T-helper 17 cell (primary cell): Measurements from ENCODE around the gene CACHD1. TPM values are rescaled to one million over a fixed set of nuclear protein-coding genes. Genes with fewer than 3 reads are reported as not detected.

Source experiments
- ATAC-seq: fragments of 150-1000 bp; cut with Tn5 transposase; 2 replicates; pipeline ENCODE4 v1.10.0; 2021; ENCODE audit warnings: mild to moderate bottlenecking, moderate library complexity
- DNase-seq, 3 donors: peaks; one replicate each; pipeline versions ENCODE4 v3.0.0 to v3.0.0-alpha.2; 2020 to 2021
- H3K9me3 ChIP-seq: one replicate; pipeline ENCODE4 v1.7.0; 2013; ENCODE audit warnings: low read length, mild to moderate bottlenecking; ENCODE audit not compliant: control insufficient read depth, poor library complexity, severe bottlenecking
- H3K27ac Mint-ChIP-seq: one replicate; pipeline ENCODE4 v1.8.0; 2022; ENCODE audit warnings: mild to moderate bottlenecking, moderate library complexity, mixed read lengths
- H3K27me3 Mint-ChIP-seq: one replicate; pipeline ENCODE4 v1.8.0; 2022; ENCODE audit warnings: mixed read lengths
- H3K36me3 Mint-ChIP-seq: one replicate; pipeline ENCODE4 v1.8.0; 2022; ENCODE audit warnings: low read depth, mixed read lengths
- H3K4me1 Mint-ChIP-seq: one replicate; pipeline ENCODE4 v1.8.0; 2022; ENCODE audit warnings: mild to moderate bottlenecking, mixed read lengths
- H3K4me3 Mint-ChIP-seq: one replicate; pipeline ENCODE4 v1.8.0; 2022; ENCODE audit warnings: mild to moderate bottlenecking, moderate library complexity, mixed read lengths
- total RNA-seq, 4 donors: library from RNA in 2 of 4; stranded (reverse) in 2 of 4; gene quantifications; one replicate each; pipeline ENCODE4 v1.2.3 and lab custom pipeline; 2022 to 2026

Gene CACHD1
- total RNA-seq, 2 donors from 2014 or later: 0.05 TPM; not detected in 1

GRCh38 chr1:64669098-64669675 lies 199.3 kb downstream of the CACHD1 start:
- no peaks in the 10 kb centered on the region for H3K9me3 ChIP-seq
- no peak overlapping the region for H3K4me3 Mint-ChIP-seq
- H3K27ac Mint-ChIP-seq: no peak overlapping the region
- peaks cover 20% of the 10 kb centered on the region for H3K27me3 Mint-ChIP-seq
- no peak for DNase-seq
- ATAC-seq: no peak
- no peaks in the 10 kb centered on the region for H3K4me1 Mint-ChIP-seq
- H3K36me3 Mint-ChIP-seq: no peaks in the 10 kb centered on the region

DNA sequence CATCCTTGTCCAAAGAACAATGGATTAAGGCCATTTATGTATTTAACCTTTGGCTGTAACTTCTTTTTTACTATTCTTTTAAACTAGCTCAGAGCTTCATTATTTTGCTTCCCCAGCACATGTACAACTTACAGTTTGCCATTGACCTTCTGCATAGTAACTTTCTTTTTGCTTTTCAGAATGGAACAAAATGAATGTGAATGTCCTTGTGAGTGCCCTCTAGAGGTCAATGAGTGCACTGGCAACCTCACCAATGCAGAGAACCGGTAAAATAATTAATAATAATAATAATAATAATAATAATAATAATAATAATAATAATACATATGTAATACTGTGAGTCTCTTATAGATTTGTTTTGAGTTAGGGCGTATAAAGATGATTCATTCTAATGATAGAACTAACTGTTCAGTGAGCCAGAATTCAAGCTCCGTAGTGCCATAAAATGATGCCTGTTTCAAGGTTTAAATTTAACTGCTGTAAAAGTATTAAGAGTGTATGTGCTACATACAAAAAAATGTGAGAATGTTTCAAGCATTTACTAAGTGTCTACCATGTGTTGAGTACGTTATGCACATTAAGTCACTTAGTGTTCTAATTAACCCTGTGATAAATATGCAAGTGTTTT lies 205.9 kb downstream of the CACHD1 start:
- Mint-ChIP-seq H3K36me3 (no peaks in the 10 kb centered on the region), H3K4me3 (no peak overlapping the region), H3K4me1 (peaks cover 4% of the 10 kb centered on the region), H3K27me3 (peaks cover 30% of the 10 kb centered on the region), H3K27ac (no peak overlapping the region)
- no peaks in the 10 kb centered on the region for H3K9me3 ChIP-seq
- DNase-seq: no peak
- ATAC-seq: no peak

GRCh38 chr1:64676386-64676785 lies 206.5 kb downstream of the CACHD1 start:
- no peak for DNase-seq
- Mint-ChIP-seq H3K36me3 (no peaks in the 10 kb centered on the region), H3K27ac (no peak overlapping the region), H3K27me3 (peaks cover 36% of the 10 kb centered on the region), H3K4me3 (no peak overlapping the region), H3K4me1 (peaks cover 4% of the 10 kb centered on the region)
- no peak for ATAC-seq
- no peaks in the 10 kb centered on the region for H3K9me3 ChIP-seq

DNA sequence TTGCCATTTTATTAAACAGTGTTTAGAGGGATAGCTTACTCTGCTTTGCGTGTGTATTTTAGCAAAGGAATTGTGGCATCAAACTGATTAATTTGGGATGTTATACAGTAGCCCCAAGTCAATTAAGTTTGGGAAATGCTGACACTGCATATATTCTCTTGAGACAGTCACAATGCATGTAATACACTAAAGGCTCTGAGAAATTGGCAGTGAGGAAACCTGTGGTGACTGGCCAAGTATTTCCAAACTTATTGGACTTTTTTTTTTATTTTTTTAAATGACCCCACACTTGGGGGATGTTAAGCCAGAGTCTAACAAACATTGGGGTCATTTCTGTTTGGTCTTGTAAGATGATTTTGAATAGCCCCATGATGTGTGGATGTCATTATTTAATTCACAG lies 207.6 kb downstream of the CACHD1 start:
- Mint-ChIP-seq H3K4me3 (no peak overlapping the region), H3K27ac (no peak overlapping the region), H3K4me1 (peaks cover 4% of the 10 kb centered on the region), H3K27me3 (peaks cover 41% of the 10 kb centered on the region), H3K36me3 (no peaks in the 10 kb centered on the region)
- no peak for ATAC-seq
- no peaks in the 10 kb centered on the region for H3K9me3 ChIP-seq
- DNase-seq: no peak

GRCh38 chr1:64678366-64678765 lies 208.4 kb downstream of the CACHD1 start:
- ATAC-seq: no peak
- no peak for DNase-seq
- no peak overlapping the region for H3K4me3 Mint-ChIP-seq
- peaks cover 4% of the 10 kb centered on the region for H3K4me1 Mint-ChIP-seq
- no peak overlapping the region for H3K27ac Mint-ChIP-seq
- H3K9me3 ChIP-seq: no peaks in the 10 kb centered on the region
- H3K36me3 Mint-ChIP-seq: no peaks in the 10 kb centered on the region
- peaks cover 41% of the 10 kb centered on the region for H3K27me3 Mint-ChIP-seq

DNA sequence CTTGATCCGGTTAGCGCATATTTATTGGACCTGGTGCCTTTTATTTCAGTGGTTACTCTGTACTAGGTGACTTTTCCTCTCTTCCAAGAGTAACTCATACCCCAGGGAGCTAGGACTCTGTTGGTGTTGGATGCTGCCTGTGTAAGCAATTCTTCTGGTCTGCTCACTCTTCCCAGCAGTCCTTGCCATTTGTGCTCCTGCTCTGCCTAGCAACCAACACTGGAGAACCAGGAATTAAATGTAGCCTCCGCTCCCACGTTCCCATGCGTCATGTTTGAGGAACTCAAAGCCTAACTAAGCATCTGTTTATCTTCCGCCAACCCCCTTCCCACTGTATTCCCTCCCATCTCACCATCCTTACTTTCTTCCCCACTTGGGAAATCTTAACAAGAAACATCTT lies 209.2 kb downstream of the CACHD1 start:
- peaks cover 41% of the 10 kb centered on the region for H3K27me3 Mint-ChIP-seq
- H3K9me3 ChIP-seq: no peaks in the 10 kb centered on the region
- DNase-seq (no peak), ATAC-seq (no peak)
- H3K27ac Mint-ChIP-seq: no peak overlapping the region
- H3K36me3 Mint-ChIP-seq: no peaks in the 10 kb centered on the region
- no peak overlapping the region for H3K4me3 Mint-ChIP-seq
- peaks cover 4% of the 10 kb centered on the region for H3K4me1 Mint-ChIP-seq

GRCh38 chr1:64680599-64680998 lies 210.7 kb downstream of the CACHD1 start:
- DNase-seq (no peak), ATAC-seq (no peak)
- Mint-ChIP-seq H3K36me3 (no peaks in the 10 kb centered on the region), H3K27ac (no peak overlapping the region), H3K27me3 (peaks cover 38% of the 10 kb centered on the region), H3K4me3 (no peak overlapping the region), H3K4me1 (peaks cover 4% of the 10 kb centered on the region)
- no peaks in the 10 kb centered on the region for H3K9me3 ChIP-seq

GRCh38 chr1:64681043-64681442 lies 211.1 kb downstream of the CACHD1 start:
- no peak overlapping the region for H3K27ac Mint-ChIP-seq
- H3K4me1 Mint-ChIP-seq: peaks cover 2% of the 10 kb centered on the region
- no peaks in the 10 kb centered on the region for H3K9me3 ChIP-seq
- H3K36me3 Mint-ChIP-seq: no peaks in the 10 kb centered on the region
- no peak for DNase-seq
- H3K4me3 Mint-ChIP-seq: no peak overlapping the region
- no peak for ATAC-seq
- H3K27me3 Mint-ChIP-seq: peaks cover 37% of the 10 kb centered on the region

DNA sequence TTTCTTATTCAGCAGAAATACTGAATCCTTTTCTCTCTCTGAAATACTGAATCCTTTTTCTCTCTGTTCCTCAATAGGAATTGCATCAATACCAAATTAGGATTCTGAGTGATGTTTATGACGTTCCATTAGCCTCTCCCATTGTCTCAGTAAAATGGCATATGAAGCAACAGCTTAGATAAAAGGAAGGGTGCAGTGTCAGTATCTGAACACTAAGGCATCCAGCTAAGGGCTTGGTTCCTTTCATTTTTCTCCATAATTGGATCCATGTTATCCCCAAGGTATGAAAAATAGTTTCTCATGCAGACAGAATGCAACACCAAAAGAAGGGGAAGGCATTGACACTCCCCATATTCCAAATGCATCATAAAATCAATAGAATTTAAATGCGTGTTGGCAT lies 213.5 kb downstream of the CACHD1 start:
- ATAC-seq: no peak
- no peaks in the 10 kb centered on the region for H3K9me3 ChIP-seq
- Mint-ChIP-seq H3K4me1 (no peaks in the 10 kb centered on the region), H3K4me3 (no peak overlapping the region), H3K36me3 (no peaks in the 10 kb centered on the region), H3K27ac (no peak overlapping the region), H3K27me3 (peaks cover 28% of the 10 kb centered on the region)
- DNase-seq: no peak

- Mint-ChIP-seq H3K27me3 (peaks cover 32% of the 10 kb centered on the region), H3K27ac (no peak overlapping the region), H3K4me3 (no peak overlapping the region), H3K36me3 (peaks cover 2% of the 10 kb centered on the region), H3K4me1 (no peaks in the 10 kb centered on the region)
- no peaks in the 10 kb centered on the region for H3K9me3 ChIP-seq
- ATAC-seq (no peak), DNase-seq (no peak)
These were observed 215.3 kb downstream of the CACHD1 start for GRCh38 chr1:64685217-64685616.

DNA sequence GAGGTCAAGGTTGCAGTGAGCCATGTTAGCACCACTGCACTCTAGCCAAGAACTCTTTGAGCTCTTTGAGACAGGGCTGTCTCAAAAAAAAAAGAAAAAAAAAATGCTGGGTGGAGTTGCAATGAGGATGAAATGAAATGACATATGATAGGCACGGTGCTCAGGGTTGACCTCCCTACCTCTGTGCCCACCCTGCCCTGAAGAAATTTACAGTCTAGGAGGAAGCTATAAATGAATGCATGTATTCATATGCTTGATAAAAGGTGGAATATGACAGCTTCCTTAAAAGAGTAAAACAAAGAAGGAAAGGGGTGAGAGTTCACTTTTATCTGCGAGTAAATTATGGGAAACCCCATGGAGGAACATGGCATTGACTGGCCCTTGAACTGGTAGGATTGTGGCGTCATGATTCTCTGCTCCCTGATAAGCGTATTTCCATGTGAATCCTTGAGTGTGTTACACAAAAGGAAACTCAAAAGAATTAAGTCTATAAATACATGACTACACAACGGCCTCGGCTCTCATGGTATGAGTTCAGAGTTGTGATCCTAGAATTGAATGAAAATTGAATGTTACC lies 215.9 kb downstream of the CACHD1 start:
- no peak overlapping the region for H3K4me3 Mint-ChIP-seq
- ATAC-seq (no peak), DNase-seq (no peak)
- no peak overlapping the region for H3K27ac Mint-ChIP-seq
- H3K4me1 Mint-ChIP-seq: no peaks in the 10 kb centered on the region
- no peaks in the 10 kb centered on the region for H3K9me3 ChIP-seq
- H3K27me3 Mint-ChIP-seq: peaks cover 27% of the 10 kb centered on the region
- H3K36me3 Mint-ChIP-seq: peaks cover 2% of the 10 kb centered on the region

- no peaks in the 10 kb centered on the region for H3K9me3 ChIP-seq
- Mint-ChIP-seq H3K36me3 (peaks cover 2% of the 10 kb centered on the region), H3K27ac (no peak overlapping the region), H3K4me1 (peaks cover 2% of the 10 kb centered on the region), H3K4me3 (no peak overlapping the region), H3K27me3 (peaks cover 22% of the 10 kb centered on the region)
- ATAC-seq (peak; percentile 80), DNase-seq (no peak)
These were observed 217.1 kb downstream of the CACHD1 start for GRCh38 chr1:64686828-64687724.

GRCh38 chr1:64687725-64688327 lies 217.9 kb downstream of the CACHD1 start:
- Mint-ChIP-seq H3K4me3 (no peak overlapping the region), H3K27ac (no peak overlapping the region), H3K36me3 (peaks cover 2% of the 10 kb centered on the region), H3K4me1 (peaks cover 2% of the 10 kb centered on the region), H3K27me3 (peaks cover 18% of the 10 kb centered on the region)
- ATAC-seq: no peak
- DNase-seq: no peak
- no peaks in the 10 kb centered on the region for H3K9me3 ChIP-seq
